ENCODE results near the gene DMPK. TPM values are rescaled to one million over a fixed set of nuclear protein-coding genes. Genes with fewer than 3 reads are reported as not detected.

The DMPK gene
- total RNA-seq, 1 experiment from 2014 or later: 18.3 TPM

DNA sequence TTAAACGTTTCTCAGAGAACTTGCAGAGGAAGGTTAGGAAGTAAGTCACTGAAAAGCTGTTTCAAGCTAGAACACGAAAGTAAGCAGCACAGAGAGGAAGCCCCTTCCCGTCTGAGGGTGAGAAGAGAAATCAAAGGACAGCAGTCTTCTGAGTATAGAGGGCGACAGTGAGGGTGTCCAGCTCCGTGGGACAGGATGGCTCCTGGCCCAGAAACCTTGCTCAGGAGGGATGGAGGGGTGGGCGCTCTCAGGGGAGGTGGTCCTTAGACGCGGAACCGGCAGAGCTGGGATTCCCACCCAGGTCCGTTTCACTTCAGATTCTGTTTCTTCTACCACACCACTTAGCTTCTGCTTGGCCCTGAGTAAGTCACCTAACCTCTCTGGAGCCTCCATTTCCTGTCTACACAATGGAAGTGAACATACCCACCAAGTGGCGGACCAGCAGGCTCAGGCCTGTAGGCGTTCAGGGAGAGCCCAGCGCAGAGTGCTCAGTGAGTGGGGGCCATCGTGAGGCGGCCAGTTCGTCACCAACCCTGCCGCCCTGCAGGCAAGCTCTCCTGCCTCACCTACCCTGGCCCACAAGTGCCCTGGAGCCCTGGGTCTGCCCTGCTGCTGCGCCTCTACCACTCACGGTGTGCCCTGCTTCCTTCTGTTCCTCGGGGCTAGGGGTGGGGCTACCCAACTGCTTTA, 38.3 kb upstream of the DMPK start:
- Histone ChIP-seq H3K9ac (ENCODE audit: low read length) (no peak overlapping the region), H3K27me3 (ENCODE audit: low read length) (no peaks in the 10 kb centered on the region), H3K9me2 (replicated peaks; ENCODE audit: low read length) (no peaks in the 10 kb centered on the region), H3F3A (ENCODE audit: low read length, unreplicated experiment) (no peaks in the 10 kb centered on the region), H3K9me3 (ENCODE audit: low read length) (no peaks in the 10 kb centered on the region), H3K4me3 (ENCODE audit: low read length) (no peak overlapping the region), H3K27ac (ENCODE audit: low read length) (no peak overlapping the region), H3K36me3 (ENCODE audit: low read depth, low read length) (no peaks in the 10 kb centered on the region; the same call in none of the 2 replicates), H3K4me2 (ENCODE audit: low read length) (no peak overlapping the region), H3K4me1 (ENCODE audit: insufficient read depth, low read length) (no peaks in the 10 kb centered on the region; the same call in 1 of the 2 replicates), H4K20me1 (ENCODE audit: low read length) (no peaks in the 10 kb centered on the region), H2AFZ (ENCODE audit: low read length) (no peak overlapping the region), H3K79me2 (ENCODE audit: low read length) (no peaks in the 10 kb centered on the region)
- DNase-seq: no peak
- CTCF ChIA-PET: no interaction called here
- POLR2A ChIA-PET (ENCODE audit: unreplicated experiment): no interaction called here
- intact Hi-C loops (cut with micrococcal nuclease): no loop called here
- TF ChIP-seq, protein P1, sequence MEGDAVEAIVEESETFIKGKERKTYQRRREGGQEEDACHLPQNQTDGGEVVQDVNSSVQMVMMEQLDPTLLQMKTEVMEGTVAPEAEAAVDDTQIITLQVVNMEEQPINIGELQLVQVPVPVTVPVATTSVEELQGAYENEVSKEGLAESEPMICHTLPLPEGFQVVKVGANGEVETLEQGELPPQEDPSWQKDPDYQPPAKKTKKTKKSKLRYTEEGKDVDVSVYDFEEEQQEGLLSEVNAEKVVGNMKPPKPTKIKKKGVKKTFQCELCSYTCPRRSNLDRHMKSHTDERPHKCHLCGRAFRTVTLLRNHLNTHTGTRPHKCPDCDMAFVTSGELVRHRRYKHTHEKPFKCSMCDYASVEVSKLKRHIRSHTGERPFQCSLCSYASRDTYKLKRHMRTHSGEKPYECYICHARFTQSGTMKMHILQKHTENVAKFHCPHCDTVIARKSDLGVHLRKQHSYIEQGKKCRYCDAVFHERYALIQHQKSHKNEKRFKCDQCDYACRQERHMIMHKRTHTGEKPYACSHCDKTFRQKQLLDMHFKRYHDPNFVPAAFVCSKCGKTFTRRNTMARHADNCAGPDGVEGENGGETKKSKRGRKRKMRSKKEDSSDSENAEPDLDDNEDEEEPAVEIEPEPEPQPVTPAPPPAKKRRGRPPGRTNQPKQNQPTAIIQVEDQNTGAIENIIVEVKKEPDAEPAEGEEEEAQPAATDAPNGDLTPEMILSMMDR (conservative IDR thresholded peaks at IDR 0.05; ENCODE audit: low read depth, low read length): no peak
- no peak for TF ChIP-seq EZH2phosphoT487 (IDR thresholded peaks at IDR 0.05; ENCODE audit: borderline replicate concordance, low read length)
- no peak for TF ChIP-seq EZH2 (IDR thresholded peaks at IDR 0.05; ENCODE audit: low read length, unreplicated experiment)
- BruUV-seq (replicated peaks): no TSS peak
- ATAC-seq: no peak

DNA sequence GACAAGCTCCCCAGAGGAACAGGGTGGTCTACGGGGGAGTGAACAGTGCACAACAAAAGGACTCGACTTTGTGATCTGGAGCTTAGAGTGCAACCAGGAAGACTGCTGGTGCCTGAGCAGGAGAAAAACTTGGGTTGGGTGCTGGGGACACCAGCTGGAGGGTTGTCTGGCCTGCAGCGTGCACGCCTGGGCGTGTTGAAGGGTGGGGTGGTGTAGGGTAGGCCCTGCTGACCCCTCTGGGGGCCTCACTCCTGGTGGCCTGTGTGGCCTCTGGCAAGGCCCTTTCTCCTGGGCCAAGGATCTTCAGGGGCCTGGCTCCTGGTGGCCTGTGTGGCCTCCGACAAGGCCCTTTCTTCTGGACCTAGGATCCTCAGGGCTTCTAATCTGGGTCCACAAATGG, 37.5 kb upstream of the DMPK start:
- CTCF ChIA-PET: no interaction called here
- Histone ChIP-seq H3K9me2 (replicated peaks; ENCODE audit: low read length) (no peaks in the 10 kb centered on the region), H3K4me3 (ENCODE audit: low read length) (no peak overlapping the region), H3K36me3 (ENCODE audit: low read depth, low read length) (no peaks in the 10 kb centered on the region; the same call in none of the 2 replicates), H3K4me2 (ENCODE audit: low read length) (no peak overlapping the region), H3K79me2 (ENCODE audit: low read length) (no peaks in the 10 kb centered on the region), H3K27me3 (ENCODE audit: low read length) (no peaks in the 10 kb centered on the region), H3K27ac (ENCODE audit: low read length) (no peak overlapping the region), H2AFZ (ENCODE audit: low read length) (no peak overlapping the region), H4K20me1 (ENCODE audit: low read length) (no peaks in the 10 kb centered on the region), H3F3A (ENCODE audit: low read length, unreplicated experiment) (no peaks in the 10 kb centered on the region), H3K9me3 (ENCODE audit: low read length) (no peaks in the 10 kb centered on the region), H3K9ac (ENCODE audit: low read length) (no peak overlapping the region), H3K4me1 (ENCODE audit: insufficient read depth, low read length) (no peaks in the 10 kb centered on the region; the same call in 1 of the 2 replicates)
- intact Hi-C loops (cut with micrococcal nuclease): no loop called here
- TF ChIP-seq EZH2 (IDR thresholded peaks at IDR 0.05; ENCODE audit: low read length, unreplicated experiment) (no peak), EZH2phosphoT487 (IDR thresholded peaks at IDR 0.05; ENCODE audit: borderline replicate concordance, low read length) (no peak)
- TF ChIP-seq, protein P1 (conservative IDR thresholded peaks at IDR 0.05; ENCODE audit: low read depth, low read length): no peak
- DNase-seq (no peak), ATAC-seq (no peak)
- POLR2A ChIA-PET (ENCODE audit: unreplicated experiment): no interaction called here
- no TSS peak for BruUV-seq (replicated peaks)

DNA sequence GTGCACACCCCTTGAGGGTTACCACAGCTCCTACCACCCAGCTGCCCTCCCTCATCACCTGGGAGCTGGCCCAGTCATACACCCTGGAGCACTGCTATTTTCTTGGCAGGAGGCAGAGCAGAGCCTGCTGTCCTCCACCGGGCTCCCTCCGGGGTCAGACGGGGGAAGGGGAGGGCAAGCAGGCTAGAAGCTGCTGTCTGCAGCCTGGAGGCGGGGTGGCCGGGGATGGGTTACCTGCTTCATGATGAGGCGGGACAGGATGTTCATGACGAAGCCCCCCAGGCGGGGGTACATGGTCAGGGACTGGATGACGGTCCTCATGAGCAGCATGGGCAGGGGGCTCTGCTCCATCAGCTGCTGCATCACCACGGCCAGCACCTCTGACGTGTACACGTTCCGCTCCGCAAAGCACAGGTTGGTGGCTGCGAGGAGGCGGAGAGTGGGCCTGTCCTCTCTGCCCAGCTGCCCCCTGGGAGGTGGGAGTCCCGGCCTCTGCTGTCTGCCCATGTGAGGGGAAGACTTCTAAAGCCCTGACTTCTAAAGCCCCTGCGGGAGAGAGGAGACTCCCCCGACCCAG, 35.5 kb upstream of the DMPK start:
- no peaks in the 10 kb centered on the region for H3F3A ChIP-seq (ENCODE audit: low read length, unreplicated experiment)
- H3K27ac ChIP-seq (ENCODE audit: low read length): no peak overlapping the region
- POLR2A ChIA-PET (ENCODE audit: unreplicated experiment): no interaction called here
- CTCF ChIA-PET: no interaction called here
- no peaks in the 10 kb centered on the region; the same call in 1 of the 2 replicates for H3K36me3 ChIP-seq (ENCODE audit: low read depth, low read length)
- H3K79me2 ChIP-seq (ENCODE audit: low read length): no peaks in the 10 kb centered on the region
- H4K20me1 ChIP-seq (ENCODE audit: low read length): no peaks in the 10 kb centered on the region
- H2AFZ ChIP-seq (ENCODE audit: low read length): no peak overlapping the region
- ATAC-seq (peak; percentile 68), DNase-seq (peak; percentile 28)
- intact Hi-C loops (cut with micrococcal nuclease): loop anchor here (1.0 kb wide), 1 partner anchor 19 kb away; no protein-coding TSS in a partner anchor
- no peaks in the 10 kb centered on the region for H3K9me3 ChIP-seq (ENCODE audit: low read length)
- no peaks in the 10 kb centered on the region for H3K9me2 ChIP-seq (replicated peaks; ENCODE audit: low read length)
- H3K9ac ChIP-seq (ENCODE audit: low read length): no peak overlapping the region
- BruUV-seq (replicated peaks): no TSS peak
- H3K4me2 ChIP-seq (ENCODE audit: low read length): no peak overlapping the region
- no peak for TF ChIP-seq EZH2 (IDR thresholded peaks at IDR 0.05; ENCODE audit: low read length, unreplicated experiment)
- TF ChIP-seq, protein P1 (conservative IDR thresholded peaks at IDR 0.05; ENCODE audit: low read depth, low read length): no peak
- no peak for TF ChIP-seq EZH2phosphoT487 (IDR thresholded peaks at IDR 0.05; ENCODE audit: borderline replicate concordance, low read length)
- no peaks in the 10 kb centered on the region for H3K27me3 ChIP-seq (ENCODE audit: low read length)
- H3K4me3 ChIP-seq (ENCODE audit: low read length): no peak overlapping the region
- H3K4me1 ChIP-seq (ENCODE audit: insufficient read depth, low read length): no peaks in the 10 kb centered on the region; the same call in 1 of the 2 replicates

All from PC-3 (cell line).